Measurements from ENCODE around the gene PRAMEF6. TPM values are rescaled to one million over a fixed set of nuclear protein-coding genes. Genes with fewer than 3 reads are reported as not detected.
"Not testable (repeated sequence)": the region's sequence is repeated elsewhere in the genome, so short reads cannot be mapped to it uniquely, and the experiment has no call there.

The PRAMEF6 gene
- total RNA-seq (2021) = not detected in 2 replicates
- not detected for Bru-seq, nascent RNA
- not detected for BruChase-seq, experiment 1, labeled RNA remaining after a 2-hour chase
- BruChase-seq, experiment 2, labeled RNA remaining after a 6-hour chase = not detected
- long read RNA-seq = 0 reads

DNA sequence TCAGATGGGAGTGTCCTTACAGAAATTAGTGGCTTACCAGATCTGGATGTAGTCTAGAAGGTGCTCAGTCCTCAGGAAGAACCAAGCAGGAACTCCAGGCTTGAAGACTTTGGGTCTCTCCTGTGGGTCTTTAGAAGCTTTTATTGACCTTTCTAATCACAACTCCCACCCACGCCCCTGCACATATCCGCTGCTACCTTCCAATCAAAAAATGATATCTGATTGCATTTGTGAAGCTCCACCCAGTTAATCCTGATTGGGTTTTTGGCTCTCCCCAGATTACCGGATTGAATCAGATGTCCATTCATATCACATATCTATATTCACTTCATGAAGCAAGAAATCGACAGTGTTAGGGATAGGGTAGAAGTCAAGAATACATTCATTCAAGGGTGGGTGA is at the start of gene PRAMEF6:
PRAMEF6 (minus strand) TSS at position 101 of the 400 bp plus-strand sequence. CDS start 5,062 bp downstream, outside the sequence.
- POLR2A ChIA-PET (ENCODE audit: low non-redundant PET); CTCF ChIA-PET; H3K9me3 ChIP-seq (ENCODE audit: low read depth, low read length, poor library complexity, severe bottlenecking); intact Hi-C loops (cut with micrococcal nuclease; ENCODE audit: unreplicated experiment); DNase-seq (ENCODE audit: low spot score); H3K36me3 ChIP-seq (ENCODE audit: insufficient read depth, low read length, poor library complexity, severe bottlenecking); H3K27ac ChIP-seq (ENCODE audit: low read depth, low read length, poor library complexity, severe bottlenecking); H3K4me1 ChIP-seq (ENCODE audit: insufficient read depth, low read length, poor library complexity, severe bottlenecking); H3K4me3 ChIP-seq (ENCODE audit: low read depth, low read length, poor library complexity, severe bottlenecking); BruUV-seq (replicated peaks); H3K27me3 ChIP-seq (replicated peaks; ENCODE audit: insufficient read depth, low read depth, low read length, poor library complexity): not testable (repeated sequence)

DNA sequence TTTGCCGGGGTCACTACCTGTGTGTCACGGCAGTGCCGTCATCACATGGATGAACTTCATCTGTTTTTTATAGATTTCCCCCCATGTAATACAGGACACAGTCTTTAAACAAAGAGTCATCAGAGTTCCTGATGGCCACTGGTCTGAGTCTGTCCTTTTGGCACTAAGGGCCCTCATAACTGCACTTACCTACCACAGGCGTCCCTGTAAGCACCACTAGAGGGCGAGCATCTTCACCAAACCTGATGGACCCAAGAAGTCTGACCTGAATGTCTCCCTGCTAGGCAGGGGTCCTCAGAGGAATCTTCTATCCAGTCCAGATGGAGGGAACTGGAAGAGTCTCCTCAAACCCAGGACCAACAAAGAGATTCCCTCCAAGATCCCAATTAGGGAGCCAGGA is 23.0 kb downstream of the PRAMEF6 start:
- H3K27me3 ChIP-seq (replicated peaks; ENCODE audit: insufficient read depth, low read depth, low read length, poor library complexity); H3K36me3 ChIP-seq (ENCODE audit: insufficient read depth, low read length, poor library complexity, severe bottlenecking); intact Hi-C loops (cut with micrococcal nuclease; ENCODE audit: unreplicated experiment); H3K9me3 ChIP-seq (ENCODE audit: low read depth, low read length, poor library complexity, severe bottlenecking); H3K4me3 ChIP-seq (ENCODE audit: low read depth, low read length, poor library complexity, severe bottlenecking); POLR2A ChIA-PET (ENCODE audit: low non-redundant PET); BruUV-seq (replicated peaks); CTCF ChIA-PET; H3K27ac ChIP-seq (ENCODE audit: low read depth, low read length, poor library complexity, severe bottlenecking); DNase-seq (ENCODE audit: low spot score); H3K4me1 ChIP-seq (ENCODE audit: insufficient read depth, low read length, poor library complexity, severe bottlenecking): not testable (repeated sequence)

DNA sequence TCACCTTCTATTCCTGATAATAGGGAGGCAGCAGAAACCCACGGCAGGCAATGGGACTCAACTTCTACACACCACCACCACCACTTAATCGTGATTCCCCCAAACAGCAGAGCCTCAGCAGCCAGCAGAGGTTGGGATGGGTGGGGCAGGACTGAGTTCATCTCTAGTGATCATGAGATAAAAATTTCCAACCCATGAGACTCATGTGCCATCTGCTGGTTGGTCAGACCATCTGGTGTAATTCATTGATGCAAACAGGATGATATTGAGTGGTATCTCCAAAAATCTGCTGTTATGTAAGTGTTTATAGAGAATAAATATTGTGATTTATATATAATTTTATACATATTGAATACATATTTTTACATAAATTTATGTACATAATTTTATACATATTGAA is 25.6 kb downstream of the PRAMEF6 start:
- H3K27ac ChIP-seq (ENCODE audit: low read depth, low read length, poor library complexity, severe bottlenecking); POLR2A ChIA-PET (ENCODE audit: low non-redundant PET); H3K36me3 ChIP-seq (ENCODE audit: insufficient read depth, low read length, poor library complexity, severe bottlenecking); intact Hi-C loops (cut with micrococcal nuclease; ENCODE audit: unreplicated experiment); H3K9me3 ChIP-seq (ENCODE audit: low read depth, low read length, poor library complexity, severe bottlenecking); H3K27me3 ChIP-seq (replicated peaks; ENCODE audit: insufficient read depth, low read depth, low read length, poor library complexity); CTCF ChIA-PET; BruUV-seq (replicated peaks); H3K4me3 ChIP-seq (ENCODE audit: low read depth, low read length, poor library complexity, severe bottlenecking); DNase-seq (ENCODE audit: low spot score); H3K4me1 ChIP-seq (ENCODE audit: insufficient read depth, low read length, poor library complexity, severe bottlenecking): not testable (repeated sequence)

DNA sequence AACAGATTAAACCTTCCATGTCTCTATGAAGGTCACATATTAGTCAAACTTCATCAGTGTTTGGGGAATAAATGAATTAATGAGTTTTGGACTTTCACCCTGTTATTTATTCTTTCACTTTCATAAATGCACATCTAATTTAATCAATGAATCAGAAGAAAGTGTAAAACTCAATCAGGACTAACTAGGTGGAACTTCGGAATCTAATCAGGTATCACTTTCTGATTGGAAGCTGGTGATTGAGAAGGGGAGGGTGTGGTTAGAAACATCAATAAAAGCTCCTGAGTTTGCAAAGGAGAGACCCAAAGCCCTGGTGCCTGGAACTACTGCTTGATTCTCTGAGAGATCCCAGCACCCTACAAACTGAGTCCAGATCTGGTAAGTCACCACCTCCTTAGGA is 31.1 kb downstream of the PRAMEF6 start, which contains the start of gene PRAMEF7:
PRAMEF7 (plus strand) TSS at position 301 of the 400 bp plus-strand sequence. CDS start 1,083 bp downstream, outside the sequence.
- BruUV-seq (replicated peaks); H3K27ac ChIP-seq (ENCODE audit: low read depth, low read length, poor library complexity, severe bottlenecking); intact Hi-C loops (cut with micrococcal nuclease; ENCODE audit: unreplicated experiment); H3K4me1 ChIP-seq (ENCODE audit: insufficient read depth, low read length, poor library complexity, severe bottlenecking); H3K4me3 ChIP-seq (ENCODE audit: low read depth, low read length, poor library complexity, severe bottlenecking); POLR2A ChIA-PET (ENCODE audit: low non-redundant PET); H3K9me3 ChIP-seq (ENCODE audit: low read depth, low read length, poor library complexity, severe bottlenecking); H3K36me3 ChIP-seq (ENCODE audit: insufficient read depth, low read length, poor library complexity, severe bottlenecking); H3K27me3 ChIP-seq (replicated peaks; ENCODE audit: insufficient read depth, low read depth, low read length, poor library complexity); CTCF ChIA-PET; DNase-seq (ENCODE audit: low spot score): not testable (repeated sequence)

DNA sequence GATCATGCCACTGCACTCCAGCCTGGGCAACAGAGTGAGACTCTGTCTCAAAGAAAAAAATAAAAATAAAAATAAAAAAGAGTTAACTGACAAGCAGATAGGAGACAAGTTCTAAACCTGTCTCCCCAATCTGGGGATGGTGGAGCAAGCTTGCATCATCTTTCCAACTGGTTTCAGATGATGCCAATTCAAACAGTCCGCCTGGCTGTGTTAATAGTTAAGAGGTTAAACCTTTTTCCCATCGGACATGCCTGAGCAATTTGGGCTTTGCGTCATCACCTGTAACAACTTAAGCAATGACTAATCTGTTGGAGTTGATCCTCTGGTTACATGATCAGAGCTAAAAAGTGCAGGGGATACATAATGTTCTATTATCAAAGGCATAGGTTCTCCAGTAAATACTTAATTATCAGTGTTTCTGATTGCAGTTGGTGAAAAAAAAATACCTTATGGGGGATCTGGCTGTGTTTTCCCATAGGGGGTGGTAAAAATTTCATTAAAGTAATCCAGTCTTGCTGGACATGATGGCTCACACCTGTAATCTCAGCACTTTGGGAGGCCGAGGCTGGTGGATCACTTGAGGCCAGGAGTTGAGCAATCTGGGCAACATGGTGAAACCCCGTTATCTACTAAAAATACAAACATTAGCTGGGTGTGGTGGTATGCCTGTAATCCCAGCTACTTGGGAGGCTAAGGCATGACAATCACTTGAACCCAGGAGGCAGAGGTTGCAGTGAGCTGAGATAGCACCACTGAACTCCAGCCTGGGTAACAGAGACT is 43.4 kb downstream of the PRAMEF6 start:
- H3K9me3 ChIP-seq (ENCODE audit: low read depth, low read length, poor library complexity, severe bottlenecking); H3K4me1 ChIP-seq (ENCODE audit: insufficient read depth, low read length, poor library complexity, severe bottlenecking); H3K27ac ChIP-seq (ENCODE audit: low read depth, low read length, poor library complexity, severe bottlenecking); BruUV-seq (replicated peaks); DNase-seq (ENCODE audit: low spot score); H3K4me3 ChIP-seq (ENCODE audit: low read depth, low read length, poor library complexity, severe bottlenecking); POLR2A ChIA-PET (ENCODE audit: low non-redundant PET); intact Hi-C loops (cut with micrococcal nuclease; ENCODE audit: unreplicated experiment); CTCF ChIA-PET; H3K36me3 ChIP-seq (ENCODE audit: insufficient read depth, low read length, poor library complexity, severe bottlenecking); H3K27me3 ChIP-seq (replicated peaks; ENCODE audit: insufficient read depth, low read depth, low read length, poor library complexity): not testable (repeated sequence)

DNA sequence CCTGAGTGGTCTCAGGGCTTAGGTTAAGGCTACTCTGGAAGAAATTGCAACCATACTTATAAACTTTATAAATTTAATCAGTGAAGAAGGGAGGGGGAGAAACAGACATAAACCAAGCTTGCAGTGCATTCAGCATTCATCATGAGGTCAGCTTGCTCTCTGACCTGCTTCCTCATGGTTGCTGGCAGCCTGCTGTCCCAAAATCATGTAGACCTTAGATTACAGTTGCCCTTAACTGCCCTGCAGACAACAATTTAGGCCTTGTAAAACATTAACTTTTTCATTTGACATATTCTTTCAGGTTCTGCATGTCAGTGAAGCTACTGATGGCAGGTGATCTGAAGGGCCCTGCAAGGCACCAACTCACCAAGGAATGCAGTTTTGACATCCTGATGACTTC is 48.2 kb downstream of the PRAMEF6 start:
- intact Hi-C loops (cut with micrococcal nuclease; ENCODE audit: unreplicated experiment); H3K9me3 ChIP-seq (ENCODE audit: low read depth, low read length, poor library complexity, severe bottlenecking); H3K27me3 ChIP-seq (replicated peaks; ENCODE audit: insufficient read depth, low read depth, low read length, poor library complexity); DNase-seq (ENCODE audit: low spot score); H3K4me3 ChIP-seq (ENCODE audit: low read depth, low read length, poor library complexity, severe bottlenecking); CTCF ChIA-PET; BruUV-seq (replicated peaks); H3K4me1 ChIP-seq (ENCODE audit: insufficient read depth, low read length, poor library complexity, severe bottlenecking); POLR2A ChIA-PET (ENCODE audit: low non-redundant PET); H3K27ac ChIP-seq (ENCODE audit: low read depth, low read length, poor library complexity, severe bottlenecking); H3K36me3 ChIP-seq (ENCODE audit: insufficient read depth, low read length, poor library complexity, severe bottlenecking): not testable (repeated sequence)

DNA sequence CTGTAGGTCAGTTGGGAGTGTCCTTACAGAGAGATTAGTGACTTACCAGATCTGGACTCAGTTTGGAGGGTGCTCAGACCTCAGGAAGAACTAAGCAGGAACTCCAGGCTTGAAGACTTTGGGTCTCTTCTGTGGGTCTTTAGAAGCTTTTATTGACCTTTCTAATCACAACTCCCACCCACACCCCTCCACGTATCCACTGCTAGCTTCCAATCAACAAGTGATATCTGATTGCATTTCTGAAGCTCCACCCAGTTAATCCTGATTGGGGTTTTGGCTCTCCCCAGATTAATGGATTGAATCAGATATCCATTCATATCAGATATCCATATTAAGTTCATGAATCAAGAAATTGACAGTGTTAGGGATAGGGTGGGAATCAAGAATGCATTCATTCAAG is 49.2 kb downstream of the PRAMEF6 start, which contains the start of gene PRAMEF10:
PRAMEF10 (minus strand) TSS at position 101 of the 400 bp plus-strand sequence. CDS start 2,423 bp downstream, outside the sequence.
- BruUV-seq (replicated peaks); POLR2A ChIA-PET (ENCODE audit: low non-redundant PET); H3K27me3 ChIP-seq (replicated peaks; ENCODE audit: insufficient read depth, low read depth, low read length, poor library complexity): not testable (repeated sequence)

More for the DNA sequence above, 49.2 kb downstream of the PRAMEF6 start, which contains the start of gene PRAMEF10:
- H3K4me1 ChIP-seq (ENCODE audit: insufficient read depth, low read length, poor library complexity, severe bottlenecking); H3K36me3 ChIP-seq (ENCODE audit: insufficient read depth, low read length, poor library complexity, severe bottlenecking); H3K27ac ChIP-seq (ENCODE audit: low read depth, low read length, poor library complexity, severe bottlenecking); H3K9me3 ChIP-seq (ENCODE audit: low read depth, low read length, poor library complexity, severe bottlenecking); intact Hi-C loops (cut with micrococcal nuclease; ENCODE audit: unreplicated experiment); CTCF ChIA-PET; H3K4me3 ChIP-seq (ENCODE audit: low read depth, low read length, poor library complexity, severe bottlenecking); DNase-seq (ENCODE audit: low spot score): not testable (repeated sequence)
